ENCODE data around the gene WDFY2.
"Not testable (repeated sequence)": the region's sequence is repeated elsewhere in the genome, so short reads cannot be mapped to it uniquely, and the experiment has no call there.

The WDFY2 gene

GRCh38 chr13:51687947-51688714 lies 103.9 kb downstream of the WDFY2 start:
- Mint-ChIP-seq H3K36me3 (peaks cover 2 to 12% of the 10 kb centered on the region in 2 donors), H3K9me3 (peaks cover 0 to 2% of the 10 kb centered on the region in 2 donors), H3K27me3 (no peaks in the 10 kb centered on the region), H3K4me3 (no peak overlapping the region), H3K4me1 (peaks cover 15 to 26% of the 10 kb centered on the region in 2 donors), H3K27ac (no peak overlapping the region)
- DNase-seq (no peak), ATAC-seq (replicated peaks) (peak; percentile 51 to 54)

- Mint-ChIP-seq H3K27ac (no peak overlapping the region), H3K9me3 (peaks cover 0 to 2% of the 10 kb centered on the region in 2 donors), H3K4me1 (peaks cover 13 to 26% of the 10 kb centered on the region in 2 donors), H3K4me3 (no peak overlapping the region), H3K36me3 (peaks cover 2 to 10% of the 10 kb centered on the region in 2 donors), H3K27me3 (no peaks in the 10 kb centered on the region)
- no peak for ATAC-seq (replicated peaks)
- DNase-seq, result no peak
Measured at GRCh38 chr13:51688937-51689662, 104.8 kb downstream of the WDFY2 start.

- peaks cover 13 to 26% of the 10 kb centered on the region in 2 donors for H3K4me1 Mint-ChIP-seq
- H3K27ac Mint-ChIP-seq, result no peak overlapping the region
- ATAC-seq (replicated peaks) (no peak), DNase-seq (no peak)
- H3K36me3 Mint-ChIP-seq, result peaks cover 2 to 7% of the 10 kb centered on the region in 2 donors
- no peaks in the 10 kb centered on the region for H3K27me3 Mint-ChIP-seq
- peaks cover 0 to 2% of the 10 kb centered on the region in 2 donors for H3K9me3 Mint-ChIP-seq
- H3K4me3 Mint-ChIP-seq, result no peak overlapping the region
Measured at GRCh38 chr13:51689663-51689996, 105.4 kb downstream of the WDFY2 start.

GRCh38 chr13:51695677-51696076 lies 111.4 kb downstream of the WDFY2 start:
- not testable (repeated sequence) for H3K36me3 Mint-ChIP-seq; H3K4me3 Mint-ChIP-seq; DNase-seq; H3K4me1 Mint-ChIP-seq; H3K9me3 Mint-ChIP-seq; H3K27me3 Mint-ChIP-seq; H3K27ac Mint-ChIP-seq; ATAC-seq (replicated peaks)

GRCh38 chr13:51697181-51697580 lies 112.9 kb downstream of the WDFY2 start:
- Mint-ChIP-seq H3K9me3 (peaks cover 0 to 4% of the 10 kb centered on the region in 2 donors), H3K4me3 (no peak overlapping the region), H3K4me1 (no peaks in the 10 kb centered on the region), H3K36me3 (peaks cover 4% of the 10 kb centered on the region in 2 donors), H3K27ac (no peak overlapping the region), H3K27me3 (no peaks in the 10 kb centered on the region)
- DNase-seq (no peak), ATAC-seq (replicated peaks) (no peak)

GRCh38 chr13:51697855-51698254 lies 113.6 kb downstream of the WDFY2 start:
- no peak for DNase-seq
- H3K36me3 Mint-ChIP-seq, result peaks cover 4% of the 10 kb centered on the region in 2 donors
- H3K9me3 Mint-ChIP-seq, result peaks cover 0 to 4% of the 10 kb centered on the region in 2 donors
- no peaks in the 10 kb centered on the region for H3K27me3 Mint-ChIP-seq
- no peak for ATAC-seq (replicated peaks)
- no peak overlapping the region for H3K27ac Mint-ChIP-seq
- no peak overlapping the region for H3K4me3 Mint-ChIP-seq
- H3K4me1 Mint-ChIP-seq, result no peaks in the 10 kb centered on the region

- peaks cover 0 to 4% of the 10 kb centered on the region in 2 donors for H3K9me3 Mint-ChIP-seq
- no peaks in the 10 kb centered on the region for H3K4me1 Mint-ChIP-seq
- no peak overlapping the region for H3K4me3 Mint-ChIP-seq
- no peak overlapping the region for H3K27ac Mint-ChIP-seq
- peaks cover 4% of the 10 kb centered on the region in 2 donors for H3K36me3 Mint-ChIP-seq
- ATAC-seq (replicated peaks), result no peak
- no peaks in the 10 kb centered on the region for H3K27me3 Mint-ChIP-seq
- no peak for DNase-seq
Measured at GRCh38 chr13:51698352-51698751, 114.1 kb downstream of the WDFY2 start.

- peak; percentile 84 to 89 for ATAC-seq (replicated peaks)
- peak overlapping the region; percentile 40 to 54 for H3K4me3 Mint-ChIP-seq
- peak overlapping the region; percentile 92 for H3K27ac Mint-ChIP-seq
Measured at GRCh38 chr13:51704399-51705313, 120.4 kb downstream of the WDFY2 start.

GRCh38 chr13:51707461-51707860 lies 123.2 kb downstream of the WDFY2 start:
- Mint-ChIP-seq H3K27ac (no peak overlapping the region), H3K4me1 (peaks cover 10 to 38% of the 10 kb centered on the region in 2 donors), H3K4me3 (peak overlapping the region in 1 of 2 donors; percentile 16), H3K27me3 (no peaks in the 10 kb centered on the region), H3K9me3 (peaks cover 0 to 2% of the 10 kb centered on the region in 2 donors), H3K36me3 (peaks cover 8 to 13% of the 10 kb centered on the region in 2 donors)
- ATAC-seq (replicated peaks) (peak; percentile 58 to 64), DNase-seq (no peak)

More at GRCh38 chr13:51704399-51705313, 120.4 kb downstream of the WDFY2 start:
- Mint-ChIP-seq H3K9me3 (peaks cover 0 to 2% of the 10 kb centered on the region in 2 donors), H3K36me3 (peaks cover 8 to 9% of the 10 kb centered on the region in 2 donors), H3K27me3 (no peaks in the 10 kb centered on the region), H3K4me1 (peaks cover 10 to 38% of the 10 kb centered on the region in 2 donors)
- DNase-seq, result no peak

- DNase-seq (no peak), ATAC-seq (replicated peaks) (no peak)
- no peak overlapping the region for H3K4me3 Mint-ChIP-seq
- H3K27me3 Mint-ChIP-seq, result no peaks in the 10 kb centered on the region
- H3K9me3 Mint-ChIP-seq, result peaks cover 0 to 2% of the 10 kb centered on the region in 2 donors
- peaks cover 0 to 5% of the 10 kb centered on the region in 2 donors for H3K4me1 Mint-ChIP-seq
- peaks cover 4 to 6% of the 10 kb centered on the region in 2 donors for H3K36me3 Mint-ChIP-seq
- H3K27ac Mint-ChIP-seq, result no peak overlapping the region
Measured at GRCh38 chr13:51713807-51714206, 129.5 kb downstream of the WDFY2 start.

- Mint-ChIP-seq H3K4me3 (no peak overlapping the region), H3K27ac (no peak overlapping the region), H3K4me1 (peaks cover 2 to 5% of the 10 kb centered on the region in 2 donors), H3K27me3 (no peaks in the 10 kb centered on the region), H3K9me3 (peaks cover 0 to 2% of the 10 kb centered on the region in 2 donors), H3K36me3 (peaks cover 6 to 8% of the 10 kb centered on the region in 2 donors)
- DNase-seq (no peak), ATAC-seq (replicated peaks) (peak; percentile 23 to 41)
Measured at GRCh38 chr13:51714663-51715168, 130.5 kb downstream of the WDFY2 start.

- Mint-ChIP-seq H3K27me3 (no peaks in the 10 kb centered on the region), H3K4me1 (peaks cover 2 to 5% of the 10 kb centered on the region in 2 donors), H3K36me3 (peaks cover 6 to 8% of the 10 kb centered on the region in 2 donors), H3K27ac (no peak overlapping the region), H3K4me3 (no peak overlapping the region), H3K9me3 (peaks cover 0 to 2% of the 10 kb centered on the region in 2 donors)
- ATAC-seq (replicated peaks), result no peak
- no peak for DNase-seq
Measured at GRCh38 chr13:51715613-51716012, 131.4 kb downstream of the WDFY2 start.

- H3K4me3 Mint-ChIP-seq, result no peak overlapping the region
- no peaks in the 10 kb centered on the region for H3K27me3 Mint-ChIP-seq
- H3K9me3 Mint-ChIP-seq, result no peaks in the 10 kb centered on the region
- no peak for ATAC-seq (replicated peaks)
- peaks cover 6 to 22% of the 10 kb centered on the region in 2 donors for H3K4me1 Mint-ChIP-seq
- no peak overlapping the region for H3K27ac Mint-ChIP-seq
- H3K36me3 Mint-ChIP-seq, result peaks cover 5 to 12% of the 10 kb centered on the region in 2 donors
- DNase-seq, result no peak
Measured at GRCh38 chr13:51717786-51718398, 133.6 kb downstream of the WDFY2 start.
